NB4 (cell line): Measurements from ENCODE around the gene PIP4P1.
A peak's percentile ranks its signal among the peaks of the same experiment; 100 is the strongest.

Experiments
- DNase-seq: peaks from one replicate; pipeline ENCODE4 v3.0.0; 2010; ENCODE audit warnings: low read depth
- H3K4me3 ChIP-seq: one replicate; pipeline ENCODE4 v1.5.1; 2011; ENCODE audit warnings: mild to moderate bottlenecking, low read depth, low read length, moderate library complexity
- MAX ChIP-seq: IDR thresholded peaks from 2 replicates; pipeline ENCODE4 v1.6.1; 2011; ENCODE audit warnings: low read depth, low read length
- MYC ChIP-seq: IDR thresholded peaks from 2 replicates; pipeline ENCODE4 v1.6.1; 2011; ENCODE audit warnings: low read depth, low read length
- POLR2A ChIP-seq: IDR thresholded peaks from 2 replicates; pipeline ENCODE4 v1.6.1; 2011; ENCODE audit warnings: mild to moderate bottlenecking; ENCODE audit not compliant: insufficient read length; ENCODE audit errors: extremely low read depth
- TF ChIP-seq, protein P1 (sequence below): IDR thresholded peaks from one replicate; pipeline ENCODE4 v1.5.1; 2012; ENCODE audit warnings: low read depth, low read length

The PIP4P1 gene

GRCh38 chr14:20477211-20477876, 16.1 kb upstream of the PIP4P1 start:
- peak; percentile 65 for DNase-seq
- peak; percentile 28 for TF ChIP-seq POLR2A
- TF ChIP-seq MYC: 0 out of 2 replicates have a peak, but pooled peaks have one; percentile 18
- no peak for TF ChIP-seq MAX
- TF ChIP-seq, protein P1, sequence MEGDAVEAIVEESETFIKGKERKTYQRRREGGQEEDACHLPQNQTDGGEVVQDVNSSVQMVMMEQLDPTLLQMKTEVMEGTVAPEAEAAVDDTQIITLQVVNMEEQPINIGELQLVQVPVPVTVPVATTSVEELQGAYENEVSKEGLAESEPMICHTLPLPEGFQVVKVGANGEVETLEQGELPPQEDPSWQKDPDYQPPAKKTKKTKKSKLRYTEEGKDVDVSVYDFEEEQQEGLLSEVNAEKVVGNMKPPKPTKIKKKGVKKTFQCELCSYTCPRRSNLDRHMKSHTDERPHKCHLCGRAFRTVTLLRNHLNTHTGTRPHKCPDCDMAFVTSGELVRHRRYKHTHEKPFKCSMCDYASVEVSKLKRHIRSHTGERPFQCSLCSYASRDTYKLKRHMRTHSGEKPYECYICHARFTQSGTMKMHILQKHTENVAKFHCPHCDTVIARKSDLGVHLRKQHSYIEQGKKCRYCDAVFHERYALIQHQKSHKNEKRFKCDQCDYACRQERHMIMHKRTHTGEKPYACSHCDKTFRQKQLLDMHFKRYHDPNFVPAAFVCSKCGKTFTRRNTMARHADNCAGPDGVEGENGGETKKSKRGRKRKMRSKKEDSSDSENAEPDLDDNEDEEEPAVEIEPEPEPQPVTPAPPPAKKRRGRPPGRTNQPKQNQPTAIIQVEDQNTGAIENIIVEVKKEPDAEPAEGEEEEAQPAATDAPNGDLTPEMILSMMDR: no peak
- no peak overlapping the region for H3K4me3 ChIP-seq

DNA sequence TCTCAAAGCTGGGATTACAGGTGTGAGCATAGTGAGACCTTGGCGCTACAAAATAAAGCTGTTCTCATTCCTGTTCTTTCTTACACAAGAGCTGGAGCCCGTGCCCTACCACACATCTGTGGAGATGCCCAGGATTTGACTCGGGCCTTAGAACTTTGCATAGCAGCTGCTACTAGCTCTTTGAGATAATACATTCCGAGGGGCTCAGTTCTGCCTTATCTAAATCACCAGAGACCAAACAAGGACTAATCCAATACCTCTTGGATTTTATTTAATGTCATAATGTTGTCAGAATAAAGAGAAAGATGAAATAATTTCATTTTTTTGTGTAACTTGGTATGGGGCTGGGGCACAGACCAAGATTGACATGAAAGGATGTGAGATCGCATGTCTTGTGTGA, 15.5 kb upstream of the PIP4P1 start:
- TF ChIP-seq, protein P1: no peak
- no peak for TF ChIP-seq MAX
- no peak for TF ChIP-seq POLR2A
- TF ChIP-seq MYC: no peak
- H3K4me3 ChIP-seq: no peak overlapping the region
- no peak for DNase-seq

- TF ChIP-seq, protein P1: no peak
- TF ChIP-seq MAX: no peak
- no peak for TF ChIP-seq MYC
- no peak for TF ChIP-seq POLR2A
- peak overlapping the region; percentile 89 for H3K4me3 ChIP-seq
Observed at GRCh38 chr14:20472536-20473169, 11.4 kb upstream of the PIP4P1 start.

DNA sequence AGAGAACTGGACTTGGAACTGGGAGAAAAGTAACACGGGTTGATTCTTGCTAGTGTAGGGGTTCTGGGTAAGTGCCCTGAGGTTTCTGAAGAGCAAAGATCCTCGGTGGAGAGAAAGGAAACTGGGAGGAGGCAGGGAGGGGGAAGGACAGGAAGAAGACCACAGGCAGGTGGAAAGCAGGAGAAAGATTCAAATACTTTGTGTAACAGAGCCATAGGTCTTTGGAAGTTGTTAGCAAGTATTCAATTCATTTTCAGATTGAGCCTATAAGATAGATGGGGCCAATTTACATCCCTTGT, 9.3 kb upstream of the PIP4P1 start:
- peak overlapping the region; percentile 89 for H3K4me3 ChIP-seq
- TF ChIP-seq POLR2A (no peak), MYC (no peak), MAX (no peak)
- TF ChIP-seq, protein P1: no peak
- peak; percentile 45 for DNase-seq

More at GRCh38 chr14:20472536-20473169, 11.4 kb upstream of the PIP4P1 start:
- peak; percentile 39 for DNase-seq

DNA sequence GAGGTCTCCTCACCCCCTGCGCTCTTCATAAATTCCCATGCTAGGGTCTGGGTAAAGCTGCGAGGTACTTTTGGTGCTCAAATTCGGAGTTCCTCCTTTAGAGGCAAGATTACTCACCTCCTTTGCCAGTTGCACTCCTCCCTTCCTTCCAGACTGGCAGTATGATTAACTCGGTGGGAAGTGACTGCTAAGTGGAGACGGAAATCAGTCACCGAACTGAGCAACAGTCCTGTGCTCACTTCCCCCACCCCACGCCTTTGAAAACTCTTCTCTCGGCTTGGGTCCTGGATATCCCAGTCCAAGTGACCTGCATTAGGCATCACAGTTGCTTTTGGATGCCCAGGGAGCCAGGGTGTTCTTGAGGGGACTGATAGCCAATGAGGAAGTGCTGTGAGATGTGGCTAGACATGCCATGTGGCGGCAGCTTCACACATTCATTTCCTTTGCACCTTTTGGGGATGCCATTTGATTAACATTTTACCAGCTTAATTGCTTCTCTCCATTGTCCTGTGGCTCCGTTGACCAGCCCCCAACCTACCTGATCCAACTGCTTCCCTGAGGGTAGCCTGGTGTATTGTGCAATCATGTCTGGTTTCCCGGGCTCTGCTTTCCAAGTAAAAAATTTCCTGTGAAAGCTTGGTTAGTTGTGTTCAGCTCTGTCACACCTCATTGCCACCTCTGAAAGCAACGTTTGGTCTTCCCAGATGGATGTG, 8.8 kb upstream of the PIP4P1 start:
- H3K4me3 ChIP-seq: peak overlapping the region; percentile 89
- peak; percentile 88 for DNase-seq
- TF ChIP-seq, protein P1: no peak
- no peak for TF ChIP-seq POLR2A
- TF ChIP-seq MYC: peak; percentile 86
- TF ChIP-seq MAX: peak; percentile 88
